HCT116 (cell line): Measurements from ENCODE around the gene EGFLAM. TPM values are rescaled to one million over a fixed set of nuclear protein-coding genes. Genes with fewer than 3 reads are reported as not detected.
A peak's percentile ranks its signal among the peaks of the same experiment; 100 is the strongest.

Experiments
- ATAC-seq: fragments of 200-7000 bp; cut with Tn5 transposase; 2 replicates; pipeline ENCODE4 v1.9.1; 2020; ENCODE audit warnings: mild to moderate bottlenecking, moderate library complexity
- BruUV-seq: library from RNA; stranded (reverse); fragments of 400-500 nt; replicated peaks from 2 replicates; lab custom pipeline; 2021; lab: Mats Ljungman, UMichigan
- CTCF ChIA-PET: fragments of 300-600 bp; sonication (Branson Sonifier 250); formaldehyde crosslinking; loops from one replicate; lab custom pipeline; 2021; ENCODE audit warnings: antibody characterized with exemption; lab: Charles Lee
- POLR2A ChIA-PET: fragments of 300-600, 350-600 bp; sonication (Branson Sonifier 250); formaldehyde crosslinking; loops from one replicate; lab custom pipeline; 2021; ENCODE audit warnings: antibody characterized with exemption; lab: Charles Lee
- RAD21 ChIA-PET, 2 experiments: fragments of 300-600 bp; sonication (Branson Sonifier 250); formaldehyde crosslinking; loops; one replicate each; lab custom pipeline; 2023; ENCODE audit warnings: low total read pairs in 2 of 2; ENCODE audit not compliant: uncharacterized antibody in 2 of 2, unreplicated experiment in 2 of 2, low non-redundant PET in 1 of 2; lab: Charles Lee
- DNase-seq: peaks from one replicate; pipeline ENCODE4 v3.0.0-alpha.2; 2010; ENCODE audit warnings: low read depth, low spot score
- H2AFZ ChIP-seq: fragments of 200-600 bp; shearing (Covaris generic), sonication (generic); 2 replicates; pipeline ENCODE4 v1.6.1; 2017; ENCODE audit warnings: low read depth, mixed run types, mixed read lengths, antibody characterized with exemption, low read length; ENCODE audit not compliant: poor library complexity, severe bottlenecking
- H3K27ac ChIP-seq: 2 replicates; pipeline ENCODE4 v1.5.1; 2012; ENCODE audit warnings: low read depth, low read length
- H3K27me3 ChIP-seq: fragments of 200-600 bp; sonication (generic); 2 replicates; pipeline ENCODE4 v1.6.1; 2016; ENCODE audit warnings: mixed run types, low read length, mixed read lengths; ENCODE audit not compliant: insufficient read depth
- H3K36me3 ChIP-seq, 2 experiments: fragments of 200-500 bp in 1 of 2; fragments of 200-600 bp in 1 of 2; sonication (Bioruptor generic) in 1 of 2; sonication (generic) in 1 of 2; 2 replicates each; pipeline versions ENCODE4 v1.5.1 to v1.6.1; 2014 to 2016; ENCODE audit warnings: low read length in 2 of 2, inconsistent platforms in 1 of 2, mixed read lengths in 1 of 2, mixed run types in 1 of 2; ENCODE audit not compliant: insufficient read depth in 2 of 2, control insufficient read depth in 1 of 2
- H3K4me1 ChIP-seq, 2 experiments: fragments of 200-600 bp in 1 of 2; sonication (generic) in 1 of 2; 2 replicates each; pipeline versions ENCODE4 v1.5.1 to v1.6.1; 2012 to 2017; ENCODE audit warnings: low read length in 2 of 2, inconsistent platforms in 1 of 2, mild to moderate bottlenecking in 1 of 2, mixed read lengths in 1 of 2, mixed run types in 1 of 2, moderate library complexity in 1 of 2; ENCODE audit not compliant: insufficient read depth in 2 of 2, control insufficient read depth in 1 of 2
- H3K4me2 ChIP-seq: fragments of 200-600 bp; sonication (generic); 2 replicates; pipeline ENCODE4 v1.6.1; 2017; ENCODE audit warnings: mixed run types, low read length, mixed read lengths
- H3K4me3 ChIP-seq, 2 experiments: fragments of 200-600 bp in 1 of 2; sonication (generic) in 1 of 2; replicated peaks in 1 of 2; 2 replicates each; pipeline ENCODE4 v1.5.1; 2011 to 2016; ENCODE audit warnings: low read length in 2 of 2, control low read depth in 1 of 2, low read depth in 1 of 2, mild to moderate bottlenecking in 1 of 2, mixed read lengths in 1 of 2, mixed run types in 1 of 2
- H3K79me2 ChIP-seq: fragments of 200-600 bp; sonication (generic); 2 replicates; pipeline ENCODE4 v1.6.1; 2017; ENCODE audit warnings: mild to moderate bottlenecking, mixed run types, low read length, moderate library complexity, mixed read lengths; ENCODE audit not compliant: insufficient read depth
- H3K9ac ChIP-seq: fragments of 200-600 bp; sonication (generic); 2 replicates; pipeline ENCODE4 v1.6.1; 2016; ENCODE audit warnings: low read length, mixed read lengths
- H3K9me2 ChIP-seq: fragments of 200-600 bp; sonication (generic), shearing (Covaris generic); 2 replicates; pipeline ENCODE4 v1.6.1; 2017; ENCODE audit warnings: mixed run types, mild to moderate bottlenecking, moderate library complexity; ENCODE audit not compliant: insufficient read depth
- H3K9me3 ChIP-seq, 2 experiments: fragments of 200-500 bp in 1 of 2; fragments of 200-600 bp in 1 of 2; sonication (Bioruptor generic) in 1 of 2; sonication (generic) in 1 of 2; 2 replicates each; pipeline ENCODE4 v1.6.1; 2014 to 2017; ENCODE audit warnings: low read length in 2 of 2, mixed read lengths in 2 of 2, inconsistent platforms in 1 of 2, low read depth in 1 of 2, mild to moderate bottlenecking in 1 of 2, mixed run types in 1 of 2, moderate library complexity in 1 of 2; ENCODE audit not compliant: control insufficient read depth in 1 of 2, insufficient read depth in 1 of 2
- H4K20me1 ChIP-seq: fragments of 200-600 bp; sonication (generic), shearing (Covaris generic); 2 replicates; pipeline ENCODE4 v1.6.1; 2017; ENCODE audit warnings: mixed run types, mild to moderate bottlenecking, moderate library complexity; ENCODE audit not compliant: insufficient read depth
- ATF3 ChIP-seq: IDR thresholded peaks from 2 replicates; pipeline ENCODE4 v1.6.1; 2012
- CTCF ChIP-seq, 3 experiments: fragments of 200-600 bp in 1 of 3; sonication (generic) in 1 of 3; IDR thresholded peaks in 2 of 3; conservative IDR thresholded peaks in 1 of 3; 2 replicates each; pipeline ENCODE4 v1.5.1; 2012 to 2017; ENCODE audit warnings: low read depth in 2 of 3, low read length in 2 of 3, antibody characterized with exemption in 1 of 3, borderline replicate concordance in 1 of 3, control low read depth in 1 of 3, mild to moderate bottlenecking in 1 of 3, mixed read lengths in 1 of 3, mixed run types in 1 of 3, moderate library complexity in 1 of 3; ENCODE audit not compliant: insufficient read depth in 1 of 3
- EZH2 ChIP-seq: fragments of 200-600 bp; sonication (generic); IDR thresholded peaks from 2 replicates; pipeline ENCODE4 v1.6.1; 2017; ENCODE audit warnings: antibody characterized with exemption, mixed run types
- EZH2phosphoT487 ChIP-seq: fragments of 200-600 bp; IDR thresholded peaks from 2 replicates; pipeline ENCODE4 v1.6.1; 2018; ENCODE audit warnings: antibody characterized with exemption, borderline replicate concordance
- SRF ChIP-seq: IDR thresholded peaks from 2 replicates; pipeline ENCODE4 v1.6.1; 2012; ENCODE audit warnings: low read depth
- intact Hi-C: fragments of 100-400 bp; cut with micrococcal nuclease; formaldehyde crosslinking; loops from 2 replicates; pipeline ENCODE4 v1.10.0; 2022
- total RNA-seq: library from RNA; stranded (reverse); gene quantifications from one replicate; pipeline ENCODE4 v1.2.1, GENCODE V29; 2021; ENCODE audit not compliant: unreplicated experiment

The EGFLAM gene
- total RNA-seq, 1 experiment from 2014 or later = not detected

GRCh38 chr5:38467353-38468040 is 209.1 kb downstream of the EGFLAM start:
- H3K27me3 ChIP-seq = no peaks in the 10 kb centered on the region
- H3K36me3 ChIP-seq = no peaks in the 10 kb centered on the region
- DNase-seq (no peak), ATAC-seq (no peak)
- H3K9ac ChIP-seq = no peak overlapping the region
- no peak for TF ChIP-seq SRF
- no peak for TF ChIP-seq EZH2
- TF ChIP-seq ATF3 = no peak
- TF ChIP-seq CTCF (IDR thresholded peaks at IDR 0.05 in 2 of 3, conservative IDR thresholded peaks at IDR 0.05 in 1 of 3; ENCODE audit: borderline replicate concordance in 1 of 3, insufficient read depth in 1 of 3, low read depth in 2 of 3, low read length in 2 of 3) = no peak
- no peak for TF ChIP-seq EZH2phosphoT487
- no peaks in the 10 kb centered on the region for H4K20me1 ChIP-seq
- intact Hi-C loops = no loop called here
- no peaks in the 10 kb centered on the region for H3K9me3 ChIP-seq
- peak overlapping the region; percentile 49 for H3K4me2 ChIP-seq
- no TSS peak for BruUV-seq
- RAD21 ChIA-PET = no interaction called here
- H2AFZ ChIP-seq = no peak overlapping the region
- H3K9me2 ChIP-seq = no peaks in the 10 kb centered on the region
- no peak overlapping the region for H3K4me3 ChIP-seq
- no peaks in the 10 kb centered on the region for H3K79me2 ChIP-seq
- POLR2A ChIA-PET = interaction anchor here (1.0 kb wide), 1 partner anchor 405 kb away, joined by 3 read pairs; no protein-coding TSS in a partner anchor
- H3K4me1 ChIP-seq = peaks cover 24 to 64% of the 10 kb centered on the region in 2 experiments
- CTCF ChIA-PET = interaction anchor here (0.8 to 2.5 kb wide), 2 partner anchors 26 to 85 kb away, joined by 3 to 9 read pairs; no protein-coding TSS in a partner anchor
- H3K27ac ChIP-seq = no peak overlapping the region
